ENCODE data around the gene INSIG2. TPM values are rescaled to one million over a fixed set of nuclear protein-coding genes. Genes with fewer than 3 reads are reported as not detected.

Gene INSIG2
- total and polyA plus RNA-seq, 4 donors, result 16.4 to 40.6 (median 22.9) TPM

DNA sequence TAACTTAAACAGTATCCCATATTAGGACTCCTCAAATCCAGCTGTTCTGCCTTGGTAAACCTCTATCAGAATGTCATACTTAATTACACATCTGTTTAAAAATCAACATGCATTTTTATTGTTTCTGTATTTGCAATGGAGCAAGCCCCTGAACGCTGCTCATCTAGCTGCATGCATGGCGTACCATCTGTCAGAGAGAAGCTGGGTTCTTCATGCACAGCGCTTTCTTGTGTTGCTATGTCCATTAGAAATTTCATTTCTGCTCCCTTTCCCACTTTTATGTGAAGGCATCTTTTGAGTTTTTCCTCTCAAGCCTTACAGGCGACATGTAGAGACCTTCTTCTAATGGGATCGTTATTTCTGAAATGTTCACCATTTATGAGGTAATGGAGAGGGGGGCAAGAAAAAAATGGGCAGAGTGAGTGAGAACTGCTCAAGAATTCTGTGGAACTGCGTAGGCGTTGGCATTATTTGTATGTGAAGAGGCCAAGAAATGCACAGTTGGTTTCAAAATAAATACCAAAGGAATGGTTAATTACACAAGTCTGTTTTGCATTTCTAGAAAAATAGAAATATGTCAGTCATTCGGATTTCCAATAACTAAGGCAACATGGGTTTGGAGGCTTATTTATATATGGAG lies 31.6 kb downstream of the INSIG2 start:
- no peak overlapping the region for H3K9ac ChIP-seq (ENCODE audit: insufficient read depth in 1 of 2, low read length in 2 of 2)
- no peaks in the 10 kb centered on the region for H3K9me3 ChIP-seq (ENCODE audit: control insufficient read depth in 4 of 4, insufficient read depth in 3 of 4, low read length in 3 of 4)
- TF ChIP-seq, protein P1, sequence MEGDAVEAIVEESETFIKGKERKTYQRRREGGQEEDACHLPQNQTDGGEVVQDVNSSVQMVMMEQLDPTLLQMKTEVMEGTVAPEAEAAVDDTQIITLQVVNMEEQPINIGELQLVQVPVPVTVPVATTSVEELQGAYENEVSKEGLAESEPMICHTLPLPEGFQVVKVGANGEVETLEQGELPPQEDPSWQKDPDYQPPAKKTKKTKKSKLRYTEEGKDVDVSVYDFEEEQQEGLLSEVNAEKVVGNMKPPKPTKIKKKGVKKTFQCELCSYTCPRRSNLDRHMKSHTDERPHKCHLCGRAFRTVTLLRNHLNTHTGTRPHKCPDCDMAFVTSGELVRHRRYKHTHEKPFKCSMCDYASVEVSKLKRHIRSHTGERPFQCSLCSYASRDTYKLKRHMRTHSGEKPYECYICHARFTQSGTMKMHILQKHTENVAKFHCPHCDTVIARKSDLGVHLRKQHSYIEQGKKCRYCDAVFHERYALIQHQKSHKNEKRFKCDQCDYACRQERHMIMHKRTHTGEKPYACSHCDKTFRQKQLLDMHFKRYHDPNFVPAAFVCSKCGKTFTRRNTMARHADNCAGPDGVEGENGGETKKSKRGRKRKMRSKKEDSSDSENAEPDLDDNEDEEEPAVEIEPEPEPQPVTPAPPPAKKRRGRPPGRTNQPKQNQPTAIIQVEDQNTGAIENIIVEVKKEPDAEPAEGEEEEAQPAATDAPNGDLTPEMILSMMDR (IDR thresholded peaks at IDR 0.05; ENCODE audit: control extremely low read depth, extremely low read depth), result no peak
- no peaks in the 10 kb centered on the region for H3K36me3 ChIP-seq (ENCODE audit: control insufficient read depth in 4 of 4, insufficient read depth in 4 of 4, low read length in 4 of 4)
- WGBS, 2 donors, result 85 to 92% methylated on average over 8 of the region's 8 CpGs
- H3K4me1 ChIP-seq (ENCODE audit: control insufficient read depth in 5 of 5, insufficient read depth in 5 of 5, low read length in 5 of 5), result peaks cover 0 to 27% (median 7%) of the 10 kb centered on the region in 5 donors
- no peak overlapping the region for H3K4me3 ChIP-seq
- no peak for ATAC-seq (ENCODE audit: insufficient read depth, low FRiP score)
- H3K27me3 ChIP-seq (ENCODE audit: control insufficient read depth in 3 of 3, insufficient read depth in 3 of 3, low read length in 2 of 3), result no peaks in the 10 kb centered on the region
- no peak overlapping the region for H3K27ac ChIP-seq (ENCODE audit: low read depth in 1 of 2, low read length in 1 of 2)
- DNase-seq, result no peak

DNA sequence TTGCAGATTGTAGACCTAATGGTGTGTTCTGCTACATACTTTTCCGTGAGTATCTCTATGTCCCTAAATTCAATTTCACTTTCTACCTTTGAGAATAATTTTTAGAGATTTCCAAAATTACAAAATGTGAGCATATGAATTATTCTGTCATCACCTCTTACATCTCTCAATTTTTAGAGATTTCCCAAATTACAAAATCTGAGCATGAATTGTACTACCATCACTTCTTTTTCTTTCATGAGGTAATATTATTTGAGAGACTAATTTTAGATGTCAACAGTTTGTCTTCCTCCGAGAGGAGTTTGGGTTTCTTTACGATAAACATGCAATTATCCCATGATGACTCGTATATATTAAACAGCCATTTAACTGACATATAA lies 32.1 kb downstream of the INSIG2 start:
- ATAC-seq (ENCODE audit: insufficient read depth, low FRiP score) (no peak), DNase-seq (no peak)
- Histone ChIP-seq H3K27me3 (ENCODE audit: control insufficient read depth in 3 of 3, insufficient read depth in 3 of 3, low read length in 2 of 3) (no peaks in the 10 kb centered on the region), H3K4me3 (no peak overlapping the region), H3K36me3 (ENCODE audit: control insufficient read depth in 4 of 4, insufficient read depth in 4 of 4, low read length in 4 of 4) (no peaks in the 10 kb centered on the region), H3K4me1 (ENCODE audit: control insufficient read depth in 5 of 5, insufficient read depth in 5 of 5, low read length in 5 of 5) (peaks cover 0 to 27% (median 7%) of the 10 kb centered on the region in 5 donors), H3K9ac (ENCODE audit: insufficient read depth in 1 of 2, low read length in 2 of 2) (no peak overlapping the region), H3K9me3 (ENCODE audit: control insufficient read depth in 4 of 4, insufficient read depth in 3 of 4, low read length in 3 of 4) (no peaks in the 10 kb centered on the region), H3K27ac (ENCODE audit: low read depth in 1 of 2, low read length in 1 of 2) (no peak overlapping the region)
- TF ChIP-seq, protein P1 (IDR thresholded peaks at IDR 0.05; ENCODE audit: control extremely low read depth, extremely low read depth), result no peak
- 82 to 86% methylated on average over 4 of the region's 4 CpGs for WGBS, 2 donors

DNA sequence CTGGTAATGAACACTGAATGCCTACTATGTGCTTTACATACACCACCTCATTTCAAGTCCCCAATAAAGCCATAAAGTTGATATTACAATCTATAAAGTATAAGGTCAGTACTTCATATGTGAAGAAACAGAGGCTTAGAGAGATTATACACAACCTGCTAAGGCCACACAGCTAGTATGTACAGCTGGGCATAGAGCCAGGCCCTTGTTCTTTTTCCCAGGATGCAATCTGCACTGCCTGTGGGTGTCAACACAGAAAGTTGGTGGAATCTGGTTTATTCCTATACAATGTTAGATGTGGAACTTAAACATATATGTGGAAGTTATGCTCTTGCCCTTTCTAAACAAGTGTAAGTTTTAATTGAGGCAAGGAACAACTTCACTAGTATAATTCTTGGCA lies 32.8 kb downstream of the INSIG2 start:
- no peaks in the 10 kb centered on the region for H3K36me3 ChIP-seq (ENCODE audit: control insufficient read depth in 4 of 4, insufficient read depth in 4 of 4, low read length in 4 of 4)
- DNase-seq (peak; percentile 31 to 75 (median 49)), ATAC-seq (ENCODE audit: insufficient read depth, low FRiP score) (no peak)
- no peaks in the 10 kb centered on the region for H3K27me3 ChIP-seq (ENCODE audit: control insufficient read depth in 3 of 3, insufficient read depth in 3 of 3, low read length in 2 of 3)
- H3K9ac ChIP-seq (ENCODE audit: insufficient read depth in 1 of 2, low read length in 2 of 2), result no peak overlapping the region
- H3K27ac ChIP-seq (ENCODE audit: low read depth in 1 of 2, low read length in 1 of 2), result no peak overlapping the region
- H3K9me3 ChIP-seq (ENCODE audit: control insufficient read depth in 4 of 4, insufficient read depth in 3 of 4, low read length in 3 of 4), result no peaks in the 10 kb centered on the region
- no peak overlapping the region for H3K4me3 ChIP-seq
- TF ChIP-seq, protein P1 (IDR thresholded peaks at IDR 0.05; ENCODE audit: control extremely low read depth, extremely low read depth), result no peak
- peaks cover 0 to 27% (median 7%) of the 10 kb centered on the region in 5 donors for H3K4me1 ChIP-seq (ENCODE audit: control insufficient read depth in 5 of 5, insufficient read depth in 5 of 5, low read length in 5 of 5)
